Activated CD8-positive, alpha-beta memory T cell treated with anti-CD3 and anti-CD28 coated beads for 36 hours (primary cell): Measurements from ENCODE around the gene CACNA2D4. TPM values are rescaled to one million over a fixed set of nuclear protein-coding genes. Genes with fewer than 3 reads are reported as not detected.

ENCODE experiments used
- CTCF ChIA-PET: fragments of 350-600 bp; sonication (Branson Sonifier 250); formaldehyde crosslinking; loops from one replicate; lab custom pipeline; 2021; ENCODE audit warnings: antibody characterized with exemption; lab: Charles Lee
- POLR2A ChIA-PET: fragments of 350-600 bp; sonication (Branson Sonifier 250); formaldehyde crosslinking; loops from one replicate; lab custom pipeline; 2021; ENCODE audit warnings: antibody characterized with exemption; lab: Charles Lee
- total RNA-seq, 2 experiments: library from RNA; stranded (reverse); gene quantifications; one replicate each; pipeline ENCODE4 v1.2.3, GENCODE V29; 2021

The CACNA2D4 gene
- total RNA-seq, 2 experiments from 2014 or later, result 4.1 to 6.2 TPM

DNA sequence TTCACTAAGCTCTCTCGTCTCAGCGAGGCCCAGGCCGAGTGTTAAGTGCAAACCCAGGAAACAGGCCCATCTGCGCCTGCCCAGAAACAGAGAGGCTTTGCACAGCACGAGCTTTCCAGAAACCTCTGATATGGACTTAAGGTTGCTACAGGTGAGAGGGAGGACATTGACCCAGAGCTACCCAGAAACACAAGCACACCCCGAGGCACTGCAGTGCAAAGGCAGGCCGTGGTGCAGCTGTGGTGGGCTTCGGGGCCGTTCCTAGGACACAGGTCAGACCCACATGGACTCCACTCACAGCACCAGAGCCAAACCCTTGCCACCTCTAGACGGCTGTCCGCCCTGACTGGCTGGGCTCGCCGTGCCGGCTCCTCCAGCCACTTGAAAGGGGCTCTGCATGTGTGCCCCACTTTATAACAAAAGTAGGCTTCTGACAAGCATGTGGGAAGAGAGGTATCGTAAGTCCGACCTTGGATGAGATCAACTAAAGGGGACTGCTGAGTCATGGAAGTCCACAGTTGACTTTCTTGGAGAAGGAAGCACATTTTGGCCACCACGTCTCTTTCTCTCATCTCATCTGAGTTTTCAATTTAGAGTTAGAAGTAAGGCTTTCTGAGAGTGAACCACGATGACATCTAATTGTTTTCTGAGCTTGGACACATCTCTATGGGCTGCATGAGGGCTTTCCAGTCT, 38.2 kb downstream of the CACNA2D4 start:
- CTCF ChIA-PET, result no interaction called here
- POLR2A ChIA-PET, result no interaction called here

DNA sequence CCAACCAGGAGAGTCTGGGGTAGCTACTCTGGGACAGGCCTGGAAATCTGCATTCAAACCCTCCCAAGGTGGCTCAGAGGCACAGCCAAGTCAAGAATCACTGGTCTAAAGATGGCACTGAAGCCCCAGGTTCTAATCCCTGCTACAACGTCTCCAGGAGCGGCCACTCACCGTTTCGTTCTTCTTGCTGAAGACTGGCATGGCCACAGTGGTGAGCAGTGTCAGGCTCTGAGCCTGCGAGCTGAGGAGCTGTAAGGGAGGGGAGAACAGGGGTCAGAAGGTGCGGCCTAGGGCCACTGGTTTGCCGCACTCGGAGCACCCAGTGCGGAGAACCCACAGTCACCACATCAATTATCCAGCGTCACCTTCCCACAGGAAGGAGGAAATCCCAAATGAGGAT, 38.8 kb downstream of the CACNA2D4 start:
- POLR2A ChIA-PET, result no interaction called here
- CTCF ChIA-PET, result interaction anchor here (1.4 kb wide), 1 partner anchor 60 kb away, joined by 3 read pairs; no protein-coding TSS in a partner anchor

DNA sequence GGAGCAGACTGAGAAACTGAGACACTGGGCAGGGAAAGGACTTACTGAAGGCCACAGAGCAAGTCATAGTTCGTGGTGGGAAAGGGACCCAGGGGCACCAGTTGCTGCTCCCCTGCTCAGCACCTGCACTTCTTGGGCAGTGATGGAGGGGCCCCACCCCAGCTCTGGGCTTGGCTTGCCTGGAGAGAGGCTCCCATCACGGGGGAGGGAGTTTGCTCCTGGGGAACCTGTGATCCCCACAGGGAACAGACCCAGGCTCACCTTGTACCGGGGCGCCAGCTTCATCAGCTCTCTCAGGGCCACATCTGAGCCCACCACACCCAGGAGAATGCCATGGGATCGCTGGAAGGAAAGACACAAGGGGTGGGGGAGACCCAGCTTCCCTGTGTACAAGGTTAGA, 39.8 kb downstream of the CACNA2D4 start:
- ChIA-PET CTCF (interaction anchor here (1.4 kb wide), 1 partner anchor 61 kb away, joined by 3 read pairs; no protein-coding TSS in a partner anchor), POLR2A (no interaction called here)

DNA sequence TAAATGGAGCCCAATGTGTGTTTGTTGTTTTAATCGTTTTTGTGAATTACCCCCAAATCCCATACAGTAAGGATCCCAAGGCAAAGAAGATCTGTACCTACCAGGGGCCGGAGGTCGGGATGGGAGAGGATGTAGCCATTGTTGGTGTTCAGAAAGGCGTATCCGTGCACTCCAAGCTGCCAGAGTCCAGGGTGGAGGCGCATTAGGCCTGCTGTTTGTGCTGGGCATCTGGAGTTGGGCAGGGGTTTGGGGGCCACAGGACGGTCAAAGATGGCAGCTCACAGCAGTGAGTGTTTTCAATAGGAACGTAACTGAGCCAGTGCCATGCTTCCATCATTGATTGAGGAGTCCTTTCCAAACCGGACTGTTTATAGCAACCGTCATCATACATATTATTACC, 40.2 kb downstream of the CACNA2D4 start:
- CTCF ChIA-PET, result interaction anchor here (1.4 kb wide), 1 partner anchor 62 kb away, joined by 3 read pairs; no protein-coding TSS in a partner anchor
- POLR2A ChIA-PET, result no interaction called here

DNA sequence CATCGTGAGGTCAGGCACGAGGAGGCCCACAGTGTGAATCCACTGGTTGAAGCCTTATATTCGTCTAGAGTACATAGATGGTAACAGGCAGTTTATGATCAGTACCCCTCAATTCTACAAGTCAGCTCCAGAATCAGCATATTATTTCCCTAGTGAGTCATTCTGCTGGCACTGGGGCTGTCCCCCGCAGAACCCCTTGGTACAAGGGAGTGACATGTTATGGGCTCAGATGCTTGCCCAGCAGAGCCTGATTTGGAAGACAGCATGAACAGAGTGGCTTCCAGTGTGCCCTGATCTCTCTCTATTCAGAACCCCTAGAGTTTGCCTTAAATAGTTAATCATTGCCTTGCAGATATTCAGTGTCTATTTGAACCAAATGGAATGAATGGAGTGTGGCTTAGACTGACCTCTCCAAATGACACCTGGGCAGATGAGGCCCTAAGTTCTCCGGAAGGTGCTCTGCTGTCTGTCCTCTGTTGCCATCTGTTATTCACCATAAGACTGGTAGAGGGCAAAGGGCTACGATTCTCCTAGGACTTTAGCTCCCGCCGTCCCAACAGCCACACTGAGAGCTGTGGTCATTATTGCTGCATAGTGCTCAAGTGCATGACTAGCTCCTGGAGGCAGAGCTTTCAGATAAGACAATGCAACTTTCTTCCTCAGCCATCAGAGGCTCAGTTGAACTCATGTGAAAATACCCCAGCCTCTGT, 41.1 kb downstream of the CACNA2D4 start:
- ChIA-PET POLR2A (no interaction called here), CTCF (no interaction called here)

DNA sequence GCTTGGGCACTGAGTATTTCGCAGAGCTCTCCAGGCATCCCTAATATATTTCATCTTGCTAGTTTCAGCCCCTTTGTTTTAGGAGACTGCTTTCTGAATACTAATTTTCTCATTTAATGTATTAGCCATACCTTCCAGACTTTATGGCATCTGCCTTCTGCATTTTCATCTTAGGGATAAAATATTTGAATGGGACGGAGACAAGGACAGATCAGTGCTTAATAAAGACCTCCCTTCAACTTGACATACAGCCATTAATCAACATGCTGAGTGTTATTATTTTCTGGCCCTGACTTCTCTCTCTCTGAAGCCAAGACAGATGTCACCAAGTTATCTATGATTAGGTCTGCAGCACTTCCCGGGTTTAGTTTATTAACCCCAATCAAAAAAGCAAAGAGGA, 42.4 kb downstream of the CACNA2D4 start:
- CTCF ChIA-PET, result no interaction called here

DNA sequence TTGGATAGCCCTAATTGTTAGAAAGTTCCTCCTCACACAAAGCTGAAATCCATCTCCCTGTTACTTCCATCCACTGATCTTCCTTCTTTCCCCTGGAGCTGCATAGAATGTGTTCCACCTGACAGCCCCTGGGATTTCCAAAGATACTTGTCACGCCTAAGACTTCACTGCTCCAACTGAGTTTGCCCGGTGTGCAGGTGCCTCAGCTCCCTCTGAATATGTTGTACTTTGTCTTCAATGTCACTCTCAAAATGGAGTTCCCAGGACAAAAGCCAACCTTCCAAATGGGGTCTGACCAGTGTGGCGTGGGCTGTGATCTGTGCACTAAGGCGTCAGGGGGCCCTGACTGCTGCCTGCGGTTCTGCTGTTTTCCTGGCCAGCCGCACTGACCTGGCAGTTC, 42.8 kb downstream of the CACNA2D4 start:
- CTCF ChIA-PET, result no interaction called here
- POLR2A ChIA-PET, result no interaction called here

More for the DNA sequence above, 42.4 kb downstream of the CACNA2D4 start:
- POLR2A ChIA-PET, result no interaction called here

DNA sequence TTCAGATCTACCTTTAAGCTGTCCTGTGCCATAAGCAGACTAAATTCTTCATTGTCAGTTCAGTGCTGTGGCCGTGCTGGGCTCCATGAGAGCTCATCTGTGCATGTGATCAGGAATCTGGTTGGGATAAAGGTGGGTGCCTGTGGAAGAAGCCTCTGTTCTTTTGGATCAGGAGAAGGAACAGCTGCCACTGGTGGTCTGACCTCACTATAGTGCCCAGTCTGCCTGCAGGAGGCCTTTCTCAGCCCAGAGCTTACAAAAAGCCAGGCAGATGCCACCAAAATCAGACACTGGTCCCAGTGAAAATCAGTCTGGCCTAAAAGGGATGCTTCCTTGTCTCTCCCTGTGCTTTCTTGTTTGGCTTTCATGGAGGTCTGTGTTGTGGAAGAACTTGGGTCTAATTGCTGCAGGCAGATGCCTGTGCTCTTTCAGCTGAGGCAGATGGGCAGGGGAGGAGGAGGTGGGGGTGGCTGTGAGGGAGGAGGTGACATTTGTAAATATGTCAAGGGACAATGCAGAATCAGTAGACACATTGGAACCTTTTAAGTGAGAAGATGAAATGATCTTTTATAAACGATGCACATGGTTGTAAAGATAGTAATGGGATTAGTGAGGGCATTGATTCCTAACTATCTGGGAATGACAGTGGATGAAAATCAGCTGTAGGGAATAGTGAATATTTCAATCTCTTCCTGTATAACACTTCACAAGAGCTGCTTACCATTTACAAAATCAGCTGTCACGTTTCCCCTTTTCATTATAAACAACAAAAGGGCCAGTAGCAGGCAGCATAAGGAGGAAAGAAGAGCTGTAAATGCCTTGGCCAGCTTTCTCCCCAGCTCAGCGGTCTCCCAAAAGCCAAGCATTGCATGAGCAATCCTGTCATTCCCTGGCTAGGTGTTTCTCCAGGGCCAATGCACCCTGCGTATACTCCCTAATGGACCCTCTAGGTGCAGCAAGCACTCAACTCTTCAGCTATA, 44.6 kb downstream of the CACNA2D4 start:
- POLR2A ChIA-PET, result no interaction called here

DNA sequence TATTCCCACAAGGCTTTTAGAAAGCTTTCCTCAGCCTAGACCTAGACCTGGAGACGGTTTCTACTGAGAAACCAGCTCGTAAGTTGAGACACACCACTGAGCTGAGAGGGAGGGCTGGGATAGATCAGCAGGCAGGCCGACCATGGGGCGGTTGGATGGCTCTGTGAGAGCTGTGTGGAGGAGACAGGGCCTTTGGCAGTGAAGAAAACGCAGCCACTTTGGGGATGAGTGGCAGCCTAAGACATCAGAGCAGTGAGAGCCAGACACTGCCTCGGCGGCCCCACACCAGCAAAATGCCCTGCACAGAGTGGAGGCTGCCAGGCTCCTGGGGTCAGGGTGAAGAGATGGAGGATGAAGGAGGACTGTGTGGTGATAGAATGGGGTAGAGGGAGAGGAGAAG, 46.0 kb downstream of the CACNA2D4 start:
- ChIA-PET CTCF (no interaction called here), POLR2A (no interaction called here)

More for the DNA sequence above, 44.6 kb downstream of the CACNA2D4 start:
- CTCF ChIA-PET, result interaction anchor here (1.3 kb wide), 1 partner anchor 66 kb away, joined by 6 read pairs; no protein-coding TSS in a partner anchor

DNA sequence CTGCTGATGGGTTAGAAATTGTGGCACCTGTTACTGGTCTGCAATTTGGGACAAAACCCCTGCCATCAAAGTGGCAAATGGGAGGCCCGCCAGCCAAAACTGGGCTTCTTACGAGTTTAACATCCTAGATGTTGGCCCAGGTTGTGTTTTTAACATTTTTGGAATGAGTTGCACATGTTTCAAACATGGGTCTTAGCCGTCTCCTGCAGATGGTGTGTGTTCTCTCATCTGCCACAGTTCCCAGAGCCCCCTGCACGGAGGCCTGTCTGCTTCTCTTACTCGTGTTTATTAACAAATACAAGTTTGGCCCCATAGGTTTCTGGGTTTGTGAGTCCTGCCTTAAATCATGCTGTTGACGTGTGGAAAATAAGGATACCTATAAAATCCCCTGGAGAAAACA, 46.5 kb downstream of the CACNA2D4 start:
- ChIA-PET POLR2A (no interaction called here), CTCF (no interaction called here)

DNA sequence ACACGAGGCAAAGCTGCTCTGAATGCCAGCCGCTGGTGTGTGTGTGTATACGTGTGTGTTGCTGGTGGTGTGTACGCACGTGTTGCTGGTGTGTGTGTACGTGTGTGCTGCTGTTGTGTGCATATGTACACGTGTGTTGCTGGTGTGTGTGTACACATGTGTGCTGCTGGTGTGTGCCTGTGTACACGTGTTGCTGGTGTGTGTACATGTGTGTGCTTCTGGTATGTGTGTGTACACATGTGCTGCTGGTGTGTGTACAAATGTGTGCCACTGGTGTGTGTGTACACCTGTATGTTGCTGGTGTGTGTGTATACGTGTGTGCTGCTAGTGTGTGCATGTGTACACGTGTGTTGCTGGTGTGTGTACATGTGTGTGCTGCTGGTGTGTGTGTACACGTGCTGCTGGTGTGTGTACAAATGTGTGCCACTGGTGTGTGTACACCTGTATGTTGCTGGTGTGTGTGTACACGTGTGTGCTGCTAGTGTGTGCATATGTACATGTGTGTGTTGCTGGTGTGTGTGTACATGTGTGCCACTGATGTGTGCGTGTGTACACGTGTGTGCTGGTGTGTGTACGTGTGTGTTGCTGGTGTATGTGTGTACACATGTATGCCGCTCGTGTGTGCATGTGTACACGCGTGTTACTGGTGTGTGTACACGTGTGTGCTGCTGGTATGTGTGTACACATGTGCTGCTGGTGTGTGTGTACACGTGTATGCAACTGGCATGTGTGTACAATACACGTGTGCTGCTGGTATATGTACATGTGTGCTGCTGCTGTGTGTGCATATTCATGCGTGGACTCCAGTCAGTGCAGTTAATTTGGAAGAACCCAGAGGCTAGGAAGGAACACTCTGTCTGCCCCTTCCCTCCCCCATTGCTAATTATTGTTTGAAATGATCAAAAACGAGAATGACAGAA, 47.2 kb downstream of the CACNA2D4 start:
- ChIA-PET POLR2A (no interaction called here), CTCF (no interaction called here)

DNA sequence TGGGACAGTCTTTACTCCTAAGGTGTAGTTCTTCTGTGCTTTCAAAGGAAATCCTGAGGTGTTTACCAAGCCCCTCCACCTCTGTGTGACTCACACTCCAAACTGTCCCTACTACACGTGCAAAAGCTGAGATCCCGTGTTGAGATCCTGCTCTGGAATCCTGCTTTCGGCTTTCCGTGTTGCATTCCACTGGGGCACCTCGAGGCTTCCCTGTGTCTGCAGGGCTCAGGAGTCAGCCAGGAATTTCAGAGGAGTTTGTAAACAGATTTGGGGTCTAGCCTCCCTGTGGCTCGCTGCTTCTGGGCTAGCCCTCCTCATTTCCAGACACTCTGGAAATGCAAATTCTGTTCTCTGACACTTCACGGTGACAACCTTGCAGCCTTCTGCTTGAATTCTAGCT, 48.4 kb downstream of the CACNA2D4 start:
- ChIA-PET CTCF (no interaction called here), POLR2A (no interaction called here)

DNA sequence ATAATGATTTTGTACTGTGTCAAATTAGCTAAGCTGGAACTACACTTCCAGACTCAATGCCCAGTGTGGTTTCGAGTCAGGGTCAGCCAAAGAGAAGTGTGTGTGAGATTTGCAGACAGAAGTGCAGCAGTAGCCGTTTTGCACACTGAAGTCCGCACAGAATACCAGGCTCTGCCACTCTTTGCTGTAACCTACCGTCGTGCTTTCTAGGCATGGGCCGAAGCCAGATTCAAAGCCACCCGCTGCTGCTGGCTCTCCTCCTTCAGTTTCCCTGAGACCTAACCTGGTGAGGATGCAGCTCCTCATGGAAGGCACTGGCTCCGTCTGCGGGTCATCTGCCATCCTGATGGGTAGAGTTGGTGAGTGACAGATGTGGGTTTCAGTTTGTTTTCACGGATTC, 49.3 kb downstream of the CACNA2D4 start:
- POLR2A ChIA-PET, result no interaction called here
- CTCF ChIA-PET, result no interaction called here

DNA sequence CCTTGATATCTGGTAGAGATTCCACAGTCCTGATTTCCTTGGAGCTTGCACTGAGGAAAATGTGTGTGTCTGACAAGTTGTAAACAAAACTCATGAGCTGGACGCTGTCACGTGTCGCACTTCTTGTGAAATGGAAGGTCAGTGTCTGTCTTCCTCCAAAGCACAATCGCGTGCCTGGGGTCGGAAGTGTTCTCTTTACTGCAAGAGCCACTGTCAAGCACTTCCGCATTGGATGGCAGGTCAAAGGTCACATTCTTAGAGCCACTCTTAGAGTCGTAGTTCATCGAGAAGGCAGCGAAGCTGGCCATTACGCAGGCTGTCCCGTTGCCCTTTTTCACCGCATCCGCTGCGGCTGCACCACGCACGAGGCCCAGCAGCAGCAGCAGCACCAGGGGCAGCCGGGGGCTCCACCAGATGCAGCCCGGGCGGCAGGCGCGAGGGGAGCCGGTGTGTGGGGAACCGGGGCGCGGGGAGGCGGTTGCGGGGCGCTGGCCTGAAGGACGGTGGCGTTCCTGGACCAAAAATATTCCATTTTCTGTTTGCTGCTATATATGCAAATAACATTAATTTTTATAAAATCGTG, 53.1 kb downstream of the CACNA2D4 start:
- CTCF ChIA-PET, result no interaction called here
- POLR2A ChIA-PET, result no interaction called here

DNA sequence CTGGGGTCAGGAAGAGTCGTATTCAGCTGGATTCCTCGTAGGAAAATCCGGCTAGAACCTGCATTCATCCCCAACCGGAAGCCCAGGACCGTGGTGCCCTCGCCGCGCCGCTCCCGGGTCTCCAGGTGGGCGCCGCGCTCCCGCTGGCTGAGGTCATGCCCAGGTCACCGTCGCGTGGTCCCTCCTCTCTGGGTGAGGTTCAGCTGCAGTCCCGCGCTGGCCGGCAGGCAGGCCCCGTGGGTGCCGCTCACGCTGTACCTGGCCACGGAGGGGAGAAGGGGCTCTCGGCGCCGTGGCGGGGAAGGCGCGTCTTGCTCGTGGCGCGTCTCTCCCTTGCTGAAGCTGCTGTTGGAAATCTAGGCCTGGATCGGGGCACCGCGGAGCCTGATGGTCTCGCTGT, 53.6 kb downstream of the CACNA2D4 start:
- CTCF ChIA-PET, result no interaction called here
- POLR2A ChIA-PET, result no interaction called here

DNA sequence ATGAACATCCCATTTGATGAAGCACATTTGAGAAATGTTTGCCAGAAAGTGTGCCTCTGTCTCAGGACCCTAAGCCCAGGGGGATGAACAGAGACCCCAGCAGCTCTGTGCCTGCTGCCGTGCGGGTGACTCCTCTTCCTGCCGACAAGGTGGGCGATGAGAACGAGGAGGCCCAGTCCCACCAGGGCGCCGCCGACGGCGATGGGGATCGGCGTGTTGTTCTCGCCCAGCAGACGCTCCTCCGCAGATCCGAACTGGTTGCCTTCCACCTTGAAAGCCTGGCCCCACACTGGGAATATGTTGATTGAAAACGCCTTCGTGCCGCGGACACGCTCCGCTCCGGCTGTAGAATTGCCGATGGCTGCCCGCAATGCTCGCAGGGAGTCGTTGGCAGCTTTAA, 54.0 kb downstream of the CACNA2D4 start:
- ChIA-PET CTCF (no interaction called here), POLR2A (no interaction called here)

DNA sequence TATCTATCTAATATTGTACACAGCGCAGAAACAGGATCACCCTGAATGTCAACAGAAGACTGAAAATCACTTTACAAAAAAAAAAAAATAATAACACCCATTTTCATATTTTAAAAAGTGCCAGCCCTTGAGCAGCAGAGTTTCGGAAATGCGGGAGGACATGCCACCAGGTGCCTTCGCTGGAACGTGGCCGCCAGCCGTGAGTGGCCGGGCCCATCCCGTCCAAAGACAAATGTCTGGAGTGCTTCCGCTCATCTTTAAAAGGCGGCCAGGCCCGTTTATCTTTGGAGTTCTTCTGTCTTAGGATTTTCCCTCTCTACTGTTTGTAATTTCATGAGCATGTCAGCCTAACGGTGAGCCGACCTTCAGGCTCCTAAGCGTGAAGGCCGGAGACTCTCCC, 54.6 kb downstream of the CACNA2D4 start:
- ChIA-PET POLR2A (no interaction called here), CTCF (no interaction called here)

DNA sequence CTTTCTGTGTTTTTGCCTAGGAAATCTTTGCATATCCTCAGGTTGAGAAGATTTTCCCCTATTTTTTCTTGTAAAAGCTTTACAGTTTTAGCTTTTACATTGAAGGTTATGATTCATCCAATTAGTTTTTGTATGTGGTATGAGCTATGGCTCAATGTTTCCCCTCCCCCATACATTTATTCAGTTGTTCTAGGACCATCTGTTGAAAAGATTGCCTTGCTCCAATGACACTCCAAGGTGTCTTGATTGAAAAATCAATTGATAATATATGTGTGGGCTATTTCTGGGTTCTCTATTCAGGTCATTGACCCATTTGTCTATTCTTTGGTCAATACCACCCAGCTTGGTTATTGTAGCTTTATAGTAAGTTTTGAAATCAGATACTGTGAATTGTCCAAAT, 55.5 kb downstream of the CACNA2D4 start:
- CTCF ChIA-PET, result no interaction called here

DNA sequence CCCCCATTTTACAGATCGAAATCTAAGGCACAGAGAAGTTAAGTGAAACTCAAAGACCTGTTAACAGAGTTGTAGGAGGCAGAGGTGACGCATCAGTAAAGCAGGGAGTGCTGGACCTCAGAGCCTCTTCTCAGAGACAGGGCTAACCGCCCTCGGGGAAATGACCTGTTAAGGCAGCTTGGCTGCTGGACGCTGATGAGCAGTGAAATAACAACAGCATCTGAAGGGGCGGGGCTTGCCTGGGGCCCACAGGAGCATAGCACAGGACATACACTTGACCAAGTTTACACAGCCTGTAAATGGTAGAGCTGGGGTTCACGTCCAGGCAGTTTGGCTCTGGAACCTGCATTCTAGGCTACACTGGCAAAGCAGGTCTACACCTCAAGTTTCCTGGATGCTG, 58.8 kb downstream of the CACNA2D4 start:
- CTCF ChIA-PET, result no interaction called here
- POLR2A ChIA-PET, result no interaction called here

More for the DNA sequence above, 55.5 kb downstream of the CACNA2D4 start:
- POLR2A ChIA-PET, result no interaction called here
